Kidney capillary endothelial cell (primary cell): ENCODE data around the gene GSTK1.

ENCODE experiments used
- DNase-seq: peaks from one replicate; pipeline ENCODE4 v3.0.0-alpha.2; 2018; ENCODE audit warnings: low spot score

GSTK1 gene

DNA sequence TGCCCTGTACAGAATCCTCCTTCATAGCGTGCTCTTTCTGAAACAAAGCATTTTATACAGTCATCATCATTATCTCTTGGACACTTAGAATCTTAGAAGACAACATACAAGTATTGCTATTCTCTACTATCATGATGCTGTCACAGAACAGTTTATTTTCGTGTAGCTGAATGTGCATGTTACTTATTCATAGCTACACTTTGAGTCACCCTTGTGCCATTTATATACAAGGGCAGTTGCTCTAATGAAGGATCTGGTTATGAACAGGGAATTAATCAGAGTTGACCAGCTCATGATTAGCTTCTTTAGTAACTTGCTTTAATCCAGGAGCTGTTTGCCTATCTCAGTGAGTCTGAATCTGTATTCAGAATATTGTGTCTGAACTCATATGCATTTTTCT is 36.1 kb downstream of the GSTK1 start:
- no peak for DNase-seq

DNA sequence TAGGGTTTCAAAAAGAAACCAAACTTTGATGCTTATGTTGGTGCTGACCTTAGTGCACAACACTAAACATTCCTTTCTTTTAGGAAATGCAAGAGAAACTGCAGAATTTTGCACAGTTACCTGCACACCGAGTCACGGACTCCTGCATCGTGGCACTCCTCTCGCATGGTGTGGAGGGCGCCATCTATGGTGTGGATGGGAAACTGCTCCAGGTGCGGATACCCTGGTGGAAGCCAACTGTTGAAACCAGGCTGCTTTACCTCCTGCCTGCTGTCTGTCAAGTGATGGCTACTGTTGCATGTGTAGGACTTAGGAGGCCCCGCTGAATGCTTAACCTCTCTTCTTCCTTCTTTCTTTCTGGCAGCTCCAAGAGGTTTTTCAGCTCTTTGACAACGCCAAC is 36.6 kb downstream of the GSTK1 start:
- DNase-seq, result no peak

DNA sequence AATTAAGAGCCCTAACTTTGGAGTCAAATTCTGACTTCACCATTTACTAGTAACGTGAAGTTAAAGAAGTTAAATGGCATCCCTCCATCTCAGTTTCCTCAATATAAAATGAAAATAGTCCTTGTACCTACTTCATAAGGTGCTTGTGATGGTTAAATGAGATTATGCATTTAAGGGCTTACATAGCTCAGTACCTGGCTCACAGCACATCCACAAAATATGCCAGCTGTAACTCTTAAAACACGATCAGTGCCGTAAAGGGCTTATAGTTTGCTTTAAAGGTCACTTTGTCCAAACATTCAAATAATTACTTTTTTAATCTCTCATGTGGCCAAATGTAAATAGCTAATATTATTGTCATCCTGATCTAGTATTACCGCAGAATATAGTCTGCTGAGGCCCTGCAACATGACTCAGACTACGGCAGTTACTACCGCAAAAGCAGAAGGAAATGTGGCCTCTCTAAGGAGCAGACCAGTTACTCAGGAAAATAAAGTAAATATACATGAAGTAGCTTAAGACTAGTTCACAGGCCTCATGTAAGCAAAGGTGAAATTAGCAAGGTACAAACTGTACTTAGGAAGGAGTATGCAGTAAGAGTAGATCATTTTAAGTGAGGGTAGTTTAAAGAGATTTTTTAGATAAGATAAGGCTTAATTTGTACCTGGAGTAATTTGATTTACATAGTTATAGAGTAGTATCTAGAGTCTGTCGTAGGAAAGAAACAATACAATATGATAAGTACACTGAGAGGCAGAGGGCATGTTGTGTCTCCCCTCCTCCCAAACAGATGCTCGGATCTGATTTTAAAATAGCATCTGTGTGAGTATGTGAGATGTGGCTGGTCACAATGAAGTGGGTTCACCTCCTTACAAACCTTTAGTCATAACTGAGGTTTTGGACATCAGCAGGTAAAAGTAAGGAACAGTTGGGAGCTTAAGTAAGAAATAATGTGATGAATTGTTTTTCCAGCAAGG is 38.0 kb downstream of the GSTK1 start:
- DNase-seq, result no peak

DNA sequence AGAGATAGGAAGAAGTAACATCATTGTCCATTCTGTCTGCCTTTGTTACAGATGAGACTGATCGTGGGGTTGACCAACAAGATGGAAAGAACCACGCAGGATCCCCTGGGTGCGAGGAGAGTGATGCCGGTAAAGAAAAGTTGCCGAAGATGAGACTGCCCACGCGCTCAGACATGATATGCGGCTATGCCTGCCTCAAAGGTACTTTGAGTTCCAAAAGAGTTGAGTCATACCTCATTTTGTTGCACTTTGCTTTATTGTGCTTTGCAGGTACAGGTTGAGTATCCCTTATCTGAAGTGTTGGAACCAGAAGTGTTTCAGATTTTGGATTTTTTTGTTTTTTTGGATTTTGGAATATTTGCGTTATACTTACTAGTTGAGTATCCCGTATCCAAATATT is 40.5 kb downstream of the GSTK1 start:
- no peak for DNase-seq

DNA sequence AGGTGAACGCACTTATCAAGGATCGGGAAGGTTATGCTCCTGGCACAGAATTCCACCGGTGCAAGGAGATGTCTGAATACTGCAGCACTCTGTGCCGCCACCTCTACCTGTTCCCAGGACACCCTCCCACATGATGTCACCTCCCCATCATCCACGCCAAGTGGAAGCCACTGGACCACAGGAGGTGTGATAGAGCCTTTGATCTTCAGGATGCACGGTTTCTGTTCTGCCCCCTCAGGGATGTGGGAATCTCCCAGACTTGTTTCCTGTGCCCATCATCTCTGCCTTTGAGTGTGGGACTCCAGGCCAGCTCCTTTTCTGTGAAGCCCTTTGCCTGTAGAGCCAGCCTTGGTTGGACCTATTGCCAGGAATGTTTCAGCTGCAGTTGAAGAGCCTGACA is 41.7 kb downstream of the GSTK1 start:
- DNase-seq, result no peak

DNA sequence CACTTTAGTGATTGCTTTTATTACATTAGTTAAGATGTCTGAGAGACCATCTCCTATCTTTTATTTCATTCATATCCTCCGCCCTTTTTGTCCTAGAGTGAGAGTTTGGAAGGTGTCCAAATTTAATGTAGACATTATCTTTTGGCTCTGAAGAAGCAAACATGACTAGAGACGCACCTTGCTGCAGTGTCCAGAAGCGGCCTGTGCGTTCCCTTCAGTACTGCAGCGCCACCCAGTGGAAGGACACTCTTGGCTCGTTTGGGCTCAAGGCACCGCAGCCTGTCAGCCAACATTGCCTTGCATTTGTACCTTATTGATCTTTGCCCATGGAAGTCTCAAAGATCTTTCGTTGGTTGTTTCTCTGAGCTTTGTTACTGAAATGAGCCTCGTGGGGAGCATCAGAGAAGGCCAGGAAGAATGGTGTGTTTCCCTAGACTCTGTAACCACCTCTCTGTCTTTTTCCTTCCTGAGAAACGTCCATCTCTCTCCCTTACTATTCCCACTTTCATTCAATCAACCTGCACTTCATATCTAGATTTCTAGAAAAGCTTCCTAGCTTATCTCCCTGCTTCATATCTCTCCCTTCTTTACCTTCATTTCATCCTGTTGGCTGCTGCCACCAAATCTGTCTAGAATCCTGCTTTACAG is 42.3 kb downstream of the GSTK1 start:
- peak; percentile 37 for DNase-seq

DNA sequence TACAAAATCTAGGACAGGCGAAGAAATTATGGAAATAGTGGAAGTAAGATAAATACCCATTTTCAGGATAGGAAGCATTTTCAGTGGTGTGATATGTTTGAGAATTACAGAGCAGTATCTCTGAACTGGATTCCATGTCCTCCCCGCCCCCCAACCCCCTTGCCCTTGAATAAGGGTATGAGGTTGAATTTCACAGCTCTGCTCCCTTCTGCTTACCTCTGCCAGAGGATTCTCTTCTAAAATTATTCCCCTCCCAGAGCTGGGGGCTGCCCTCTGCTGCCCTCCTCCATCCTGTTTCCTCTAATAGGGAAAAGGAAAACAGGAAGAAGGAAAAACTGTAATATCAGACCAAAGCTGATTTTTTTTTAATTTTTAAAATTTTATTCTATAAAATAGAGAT is 45.4 kb downstream of the GSTK1 start:
- no peak for DNase-seq

DNA sequence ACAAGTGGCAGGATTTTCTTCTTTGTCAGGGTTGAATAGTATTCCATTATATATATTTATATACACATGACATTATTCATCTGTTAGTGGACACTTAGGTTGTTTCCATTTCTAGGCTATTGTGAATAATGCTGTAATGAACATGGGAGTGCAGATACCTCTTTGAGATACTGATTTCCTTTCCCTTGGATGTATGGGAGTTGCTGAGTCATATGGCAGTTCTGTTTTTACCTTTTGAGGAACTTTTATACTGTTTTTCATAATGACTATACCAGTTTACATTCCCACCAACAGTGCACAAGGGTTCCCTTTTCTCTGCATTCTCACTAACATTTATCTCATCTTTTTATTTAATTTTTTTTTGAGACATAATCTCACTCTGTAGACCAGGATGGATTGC is 50.9 kb downstream of the GSTK1 start:
- no peak for DNase-seq

DNA sequence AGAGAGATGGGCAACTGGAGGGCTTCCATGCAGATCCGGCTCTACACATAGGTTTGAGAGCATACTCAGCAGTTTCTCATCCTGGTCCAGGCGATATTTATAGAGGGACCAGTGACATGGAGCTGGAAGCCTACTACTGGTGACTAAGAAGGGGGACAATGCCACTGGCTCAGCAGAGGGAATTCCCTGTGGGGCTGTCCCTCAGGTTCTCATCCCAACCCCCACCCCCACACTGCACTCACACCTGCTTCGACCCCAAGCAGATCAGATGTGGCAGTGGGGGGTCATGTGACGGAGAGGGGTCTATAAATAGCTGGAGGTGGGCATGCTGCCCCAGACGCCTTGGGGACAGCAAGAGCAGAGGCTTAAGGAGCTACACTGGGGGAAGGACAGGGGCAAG is 52.5 kb downstream of the GSTK1 start, which contains the start of gene CLCN1:
Gene CLCN1 (plus strand): TSS at position 336 of the 400 bp plus-strand sequence. CDS start 102 bp downstream, outside the sequence.
- no peak for DNase-seq

DNA sequence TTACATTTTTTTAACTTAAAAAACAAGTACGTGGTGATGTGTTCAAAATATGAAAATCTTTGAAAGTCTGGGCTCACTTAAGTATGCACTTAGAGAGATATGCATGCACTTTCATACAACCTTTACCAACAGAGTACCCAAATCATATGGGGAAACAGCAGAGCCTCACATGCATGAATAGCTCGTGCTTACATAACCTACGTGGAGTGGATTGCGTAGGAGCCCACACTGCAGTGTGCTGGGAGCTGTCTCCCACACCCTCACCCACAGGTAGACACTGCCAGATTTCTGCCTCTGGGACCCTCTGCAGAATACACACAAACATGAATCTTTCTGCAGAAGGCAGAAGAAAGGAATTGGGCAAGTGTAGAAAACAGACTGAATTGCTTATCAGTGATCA is 53.3 kb downstream of the GSTK1 start:
- no peak for DNase-seq

DNA sequence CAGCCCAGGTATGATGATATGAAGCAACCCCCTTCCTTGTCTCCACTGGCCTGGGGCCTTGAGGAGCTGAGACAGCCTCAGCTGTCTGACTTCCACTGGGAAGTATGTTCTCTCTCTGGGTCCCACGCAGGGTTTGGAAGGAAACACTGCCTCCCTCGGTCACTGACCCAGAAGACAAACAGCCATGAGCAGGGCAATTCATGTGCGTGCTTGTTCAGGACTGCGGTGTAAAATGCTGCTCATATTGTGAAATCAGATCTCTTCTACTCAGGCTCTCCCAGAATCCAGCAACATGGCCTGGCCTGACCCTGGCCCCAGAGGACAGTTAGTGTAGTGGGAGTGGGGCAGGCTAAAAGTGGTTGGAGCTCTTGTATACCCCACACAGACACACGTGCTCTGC is 55.4 kb downstream of the GSTK1 start:
- DNase-seq, result no peak
